HepG2 (cell line): ENCODE data around the gene SCP2D1. TPM values are rescaled to one million over a fixed set of nuclear protein-coding genes. Genes with fewer than 3 reads are reported as not detected.

Experiments used
- ATAC-seq: fragments of 200-7000 bp; cut with Tn5 transposase; 3 replicates; pipeline ENCODE4 v1.9.1; 2020; ENCODE audit warnings: mild to moderate bottlenecking, moderate library complexity
- BruUV-seq: library from RNA; stranded (reverse); fragments of 400-500 nt; replicated peaks from 2 replicates; lab custom pipeline; 2021; lab: Mats Ljungman, UMichigan
- CTCF ChIA-PET: fragments of 300-600 bp; formaldehyde crosslinking; extraction: SDS; loops from one replicate; lab custom pipeline; 2021; ENCODE audit warnings: low total read pairs, inconsistent platforms, low intra/inter-chr PET ratio; lab: Yijun Ruan, JAX
- POLR2A ChIA-PET: fragments of 350-600 bp; sonication (Branson Sonifier 250); formaldehyde crosslinking; loops from one replicate; lab custom pipeline; 2020; ENCODE audit warnings: antibody characterized with exemption, inconsistent platforms; lab: Yijun Ruan, JAX
- DNase-seq: peaks from one replicate; pipeline ENCODE4 v3.0.0-alpha.2; 2015; ENCODE audit warnings: low spot score
- FAIRE-seq: peaks from 3 replicates; lab custom pipeline; 2011; peaks lifted over from hg19 to GRCh38; lab: Jason Lieb, UNC
- H2AFZ ChIP-seq: one replicate; pipeline ENCODE4 v1.6.1; 2011; ENCODE audit warnings: low read length, inconsistent platforms
- H3K27ac ChIP-seq: fragments of 300-600 bp; 3 replicates; pipeline ENCODE4 v1.8.0; 2011; ENCODE audit warnings: mixed run types, mild to moderate bottlenecking, mixed read lengths, low read length, inconsistent platforms; ENCODE audit not compliant: insufficient read depth; ENCODE audit errors: extremely low read length
- H3K27me3 ChIP-seq, 2 experiments: fragments of 200-600 bp in 1 of 2; 2 replicates in 1 of 2; 3 replicates in 1 of 2; pipeline versions ENCODE4 v1.6.0 to v1.8.0; 2011; ENCODE audit warnings: low read length in 2 of 2, mild to moderate bottlenecking in 2 of 2, moderate library complexity in 2 of 2, inconsistent platforms in 1 of 2; ENCODE audit not compliant: insufficient read depth in 2 of 2, control insufficient read depth in 1 of 2
- H3K36me3 ChIP-seq, 2 experiments: fragments of 200-600 bp in 1 of 2; replicated peaks in 1 of 2; 2 replicates in 1 of 2; 3 replicates in 1 of 2; pipeline versions ENCODE4 v1.5.1 to v1.8.0; 2011; ENCODE audit warnings: low read length in 2 of 2, inconsistent platforms in 1 of 2; ENCODE audit not compliant: insufficient read depth in 2 of 2, control insufficient read depth in 1 of 2
- H3K4me1 ChIP-seq: 2 replicates; pipeline ENCODE4 v1.5.1; 2012; ENCODE audit warnings: low read length, inconsistent platforms; ENCODE audit not compliant: insufficient read depth
- H3K4me2 ChIP-seq: 2 replicates; pipeline ENCODE4 v1.6.0; 2011; ENCODE audit warnings: low read depth, low read length, inconsistent platforms
- H3K4me3 ChIP-seq, 3 experiments: fragments of 200-600 bp in 1 of 3; sonication (generic), shearing (Covaris generic) in 1 of 3; replicated peaks in 1 of 3; 2 replicates each; pipeline ENCODE4 v1.5.1; 2011 to 2016; ENCODE audit warnings: low read length in 3 of 3, inconsistent platforms in 2 of 3, low read depth in 2 of 3, mild to moderate bottlenecking in 2 of 3, control low read depth in 1 of 3, mixed read lengths in 1 of 3; ENCODE audit not compliant: insufficient read depth in 1 of 3
- H3K79me2 ChIP-seq: one replicate; pipeline ENCODE4 v1.6.1; 2011; ENCODE audit warnings: low read length, inconsistent platforms; ENCODE audit not compliant: insufficient read depth
- H3K9ac ChIP-seq: 2 replicates; pipeline ENCODE4 v1.6.0; 2011; ENCODE audit warnings: mild to moderate bottlenecking, low read depth, low read length, inconsistent platforms; ENCODE audit not compliant: insufficient read depth
- H3K9me3 ChIP-seq: 2 replicates; pipeline ENCODE4 v1.5.1; 2012; ENCODE audit warnings: mild to moderate bottlenecking, low read length
- H4K20me1 ChIP-seq: 2 replicates; pipeline ENCODE4 v1.6.0; 2011; ENCODE audit warnings: inconsistent platforms, mild to moderate bottlenecking, low read length, moderate library complexity; ENCODE audit not compliant: insufficient read depth
- ESRRA ChIP-seq: sonication (generic); formaldehyde crosslinking; IDR thresholded peaks from 2 replicates; pipeline ENCODE4 v1.5.1; 2020; ENCODE audit warnings: mild to moderate bottlenecking, low read depth, missing genetic modification reagents
- FOXJ3 ChIP-seq: sonication (generic); formaldehyde crosslinking; IDR thresholded peaks from 2 replicates; pipeline ENCODE4 v1.4.0; 2020; ENCODE audit warnings: missing genetic modification reagents, mild to moderate bottlenecking, borderline replicate concordance
- IRF2 ChIP-seq: IDR thresholded peaks from 2 replicates; pipeline ENCODE4 v1.6.1; 2018; ENCODE audit warnings: missing genetic modification reagents, missing compliant biosample characterization
- KAT8 ChIP-seq: IDR thresholded peaks from 2 replicates; pipeline ENCODE4 v1.6.1; 2016; ENCODE audit warnings: missing genetic modification reagents, missing compliant biosample characterization
- KDM1A ChIP-seq: IDR thresholded peaks from 2 replicates; pipeline ENCODE4 v1.6.1; 2016; ENCODE audit warnings: missing compliant biosample characterization
- KLF12 ChIP-seq: sonication (generic); formaldehyde crosslinking; IDR thresholded peaks from 2 replicates; pipeline ENCODE4 v1.4.0; 2020; ENCODE audit warnings: missing genetic modification reagents, borderline replicate concordance
- NONO ChIP-seq, 2 experiments: fragments of 450-650 bp in 1 of 2; sonication (generic) in 1 of 2; formaldehyde crosslinking in 1 of 2; IDR thresholded peaks in 1 of 2; conservative IDR thresholded peaks in 1 of 2; 2 replicates each; pipeline versions ENCODE4 v1.6.1 to v1.8.0; 2017 to 2022; ENCODE audit warnings: mild to moderate bottlenecking in 1 of 2, missing genetic modification reagents in 1 of 2, moderate library complexity in 1 of 2
- NR1H2 ChIP-seq: sonication (generic); formaldehyde crosslinking; IDR thresholded peaks from 2 replicates; pipeline ENCODE4 v1.8.1; 2022; ENCODE audit warnings: low read depth, missing genetic modification reagents, borderline replicate concordance
- STAG1 ChIP-seq: sonication (generic); formaldehyde crosslinking; IDR thresholded peaks from 2 replicates; pipeline ENCODE4 v1.4.0; 2020; ENCODE audit warnings: missing genetic modification reagents
- ZNF235 ChIP-seq: sonication (generic); formaldehyde crosslinking; IDR thresholded peaks from 2 replicates; pipeline ENCODE4 v1.8.1; 2023; ENCODE audit warnings: mild to moderate bottlenecking, missing genetic modification reagents, borderline replicate concordance
- ZNF430 ChIP-seq: sonication (generic); formaldehyde crosslinking; IDR thresholded peaks from 2 replicates; pipeline ENCODE4 v1.9.0; 2021; ENCODE audit warnings: mild to moderate bottlenecking, missing genetic modification reagents
- ZNF607 ChIP-seq: sonication (generic); formaldehyde crosslinking; IDR thresholded peaks from 2 replicates; pipeline ENCODE4 v1.5.1; 2020; ENCODE audit warnings: missing genetic modification reagents, mild to moderate bottlenecking, borderline replicate concordance
- ZNF672 ChIP-seq: sonication (generic); formaldehyde crosslinking; IDR thresholded peaks from 2 replicates; pipeline ENCODE4 v1.8.1; 2022; ENCODE audit warnings: missing genetic modification reagents
- ZNF775 ChIP-seq: sonication (generic); formaldehyde crosslinking; IDR thresholded peaks from 2 replicates; pipeline ENCODE4 v1.4.0; 2020; ENCODE audit warnings: missing genetic modification reagents, mild to moderate bottlenecking, moderate library complexity, borderline replicate concordance
- ZNF816 ChIP-seq: sonication (generic); formaldehyde crosslinking; IDR thresholded peaks from 2 replicates; pipeline ENCODE4 v1.8.0; 2022; ENCODE audit warnings: missing genetic modification reagents, mild to moderate bottlenecking, borderline replicate concordance
- WGBS: methylation state at CpG from one replicate; pipeline ENCODE4 v1.1.6; 2017; ENCODE audit warnings: low lambda C conversion rate; 5-methylcytosine and 5-hydroxymethylcytosine counted together
- in situ Hi-C: cut with HindIII; loops from 2 replicates; pipeline ENCODE4 v1.10.0; 2017; ENCODE audit warnings: low pct_unique_long_range_greater_than_20kb; ENCODE audit not compliant: extremely low pct_ligation_motif_present
- intact Hi-C: fragments of 100-400 bp; cut with micrococcal nuclease; formaldehyde crosslinking; loops from one replicate; pipeline ENCODE4 v1.10.0; 2022; ENCODE audit not compliant: unreplicated experiment
- polyA plus RNA-seq, 8 experiments: library from polyadenylated mRNA; depleted of rRNA in 3 of 8; stranded (reverse) in 7 of 8; unstranded in 1 of 8; fragments of >200 nt; fragmentation: Illumina TruSeq in 4 of 8; extraction: Trizol in 4 of 8; gene quantifications; 2 replicates each; pipeline versions ENCODE4 v1.2.1 to v1.2.3, GENCODE V29; 2011 to 2016; ENCODE audit warnings: low read depth in 4 of 8, missing spikeins in 1 of 8, mixed read lengths in 1 of 8; ENCODE audit not compliant: insufficient read depth in 1 of 8
- total RNA-seq, 5 experiments: library from RNA; depleted of rRNA; stranded (reverse); fragments of >200 nt; fragmentation: Illumina TruSeq; extraction: Trizol; gene quantifications; 2 replicates each; pipeline ENCODE4 v1.2.3, GENCODE V29; 2016; ENCODE audit warnings: low read depth in 1 of 5
- TF ChIP-seq, protein P1 (sequence below): sonication (generic); formaldehyde crosslinking; IDR thresholded peaks from 2 replicates; pipeline ENCODE4 v1.4.0; 2020; ENCODE audit warnings: missing genetic modification reagents, borderline replicate concordance

Gene SCP2D1
- total and polyA plus RNA-seq, 2 of the 13 experiments (the other 11 are each of a cell fraction or from before 2014, with no cell fraction given), result not detected

DNA sequence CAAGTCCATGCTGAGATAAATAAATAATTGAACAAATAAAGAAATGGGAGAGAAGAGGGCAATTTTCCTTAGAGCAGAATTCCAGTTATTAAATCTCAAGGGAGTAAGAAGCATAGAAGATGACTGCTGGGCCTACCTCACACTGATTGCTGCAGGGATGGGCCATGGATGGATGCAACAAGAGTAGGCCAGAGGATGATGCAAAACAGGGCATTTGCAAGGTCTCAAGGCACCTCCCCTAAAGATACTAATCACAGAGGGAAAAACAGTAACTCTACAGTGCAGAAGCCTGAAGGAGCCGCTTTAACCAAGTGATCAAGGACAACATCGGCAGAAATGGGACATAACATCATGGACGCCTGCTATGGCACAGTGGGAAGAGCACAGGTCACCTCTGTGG, 1.7 kb upstream of the SCP2D1 start:
- no peak overlapping the region for H2AFZ ChIP-seq
- DNase-seq, result no peak
- H3K9me3 ChIP-seq, result no peaks in the 10 kb centered on the region
- no peak for ATAC-seq
- H3K9ac ChIP-seq, result no peak overlapping the region
- POLR2A ChIA-PET, result no interaction called here
- H3K27me3 ChIP-seq, result peaks cover 1 to 13% of the 10 kb centered on the region in 2 experiments; a peak in 1 of 5 replicates
- H3K4me1 ChIP-seq, result no peaks in the 10 kb centered on the region
- no peak overlapping the region for H3K4me2 ChIP-seq
- in situ Hi-C loops, result no loop called here
- H3K4me3 ChIP-seq, result no peak overlapping the region
- 3% methylated on average over 3 of the region's 3 CpGs for WGBS
- no peaks in the 10 kb centered on the region for H3K79me2 ChIP-seq
- TF ChIP-seq KDM1A (CRISPR knock-in tag) (no peak), IRF2 (CRISPR knock-in tag) (no peak), STAG1 (CRISPR knock-in tag) (no peak), KLF12 (no peak), ZNF607 (CRISPR knock-in tag) (no peak), NONO (IDR thresholded peaks at IDR 0.05) (no peak), NONO (CRISPR knock-in tag; conservative IDR thresholded peaks at IDR 0.05) (no peak), ESRRA (no peak), ZNF816 (CRISPR knock-in tag) (no peak)
- no peaks in the 10 kb centered on the region for H4K20me1 ChIP-seq
- intact Hi-C loops, result no loop called here
- FAIRE-seq, result no peak
- H3K36me3 ChIP-seq, result no peaks in the 10 kb centered on the region
- no TSS peak for BruUV-seq
- no peak overlapping the region for H3K27ac ChIP-seq
- CTCF ChIA-PET, result no interaction called here

DNA sequence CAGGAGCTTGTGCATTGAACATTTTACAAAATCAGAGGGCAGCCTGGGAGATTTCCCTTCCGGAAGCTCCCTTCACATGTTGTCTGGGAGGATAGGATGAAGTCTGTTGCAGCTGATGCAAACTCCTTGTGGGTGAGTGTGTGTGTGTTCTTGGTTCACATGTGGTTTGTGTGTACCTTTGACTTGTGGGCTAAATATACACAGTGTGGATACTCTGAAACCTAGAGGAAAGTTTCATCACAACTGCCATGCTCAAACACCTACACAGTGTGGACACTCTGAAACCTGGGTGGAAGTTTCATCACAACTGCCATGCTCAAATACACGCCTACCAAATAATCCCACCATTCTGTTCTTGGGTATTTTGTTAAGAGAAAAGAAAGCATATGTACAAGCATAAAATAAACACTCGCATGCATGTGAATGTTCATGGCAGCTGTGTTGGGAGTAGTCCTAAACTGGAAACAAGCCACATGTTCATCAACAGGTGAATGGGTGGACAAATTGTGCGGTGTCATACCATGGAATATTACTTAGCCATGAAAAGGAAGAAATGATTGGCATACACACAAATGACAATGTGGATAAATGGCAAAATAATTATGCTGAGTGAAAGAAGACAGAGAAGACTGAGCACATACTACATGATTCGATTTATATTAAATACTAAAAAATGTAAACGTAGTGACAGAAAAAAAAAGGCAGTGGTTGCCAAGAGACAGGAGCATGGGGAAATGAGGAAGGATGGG, 1.8 kb downstream of the SCP2D1 start:
- in situ Hi-C loops, result no loop called here
- TF ChIP-seq, protein P1, sequence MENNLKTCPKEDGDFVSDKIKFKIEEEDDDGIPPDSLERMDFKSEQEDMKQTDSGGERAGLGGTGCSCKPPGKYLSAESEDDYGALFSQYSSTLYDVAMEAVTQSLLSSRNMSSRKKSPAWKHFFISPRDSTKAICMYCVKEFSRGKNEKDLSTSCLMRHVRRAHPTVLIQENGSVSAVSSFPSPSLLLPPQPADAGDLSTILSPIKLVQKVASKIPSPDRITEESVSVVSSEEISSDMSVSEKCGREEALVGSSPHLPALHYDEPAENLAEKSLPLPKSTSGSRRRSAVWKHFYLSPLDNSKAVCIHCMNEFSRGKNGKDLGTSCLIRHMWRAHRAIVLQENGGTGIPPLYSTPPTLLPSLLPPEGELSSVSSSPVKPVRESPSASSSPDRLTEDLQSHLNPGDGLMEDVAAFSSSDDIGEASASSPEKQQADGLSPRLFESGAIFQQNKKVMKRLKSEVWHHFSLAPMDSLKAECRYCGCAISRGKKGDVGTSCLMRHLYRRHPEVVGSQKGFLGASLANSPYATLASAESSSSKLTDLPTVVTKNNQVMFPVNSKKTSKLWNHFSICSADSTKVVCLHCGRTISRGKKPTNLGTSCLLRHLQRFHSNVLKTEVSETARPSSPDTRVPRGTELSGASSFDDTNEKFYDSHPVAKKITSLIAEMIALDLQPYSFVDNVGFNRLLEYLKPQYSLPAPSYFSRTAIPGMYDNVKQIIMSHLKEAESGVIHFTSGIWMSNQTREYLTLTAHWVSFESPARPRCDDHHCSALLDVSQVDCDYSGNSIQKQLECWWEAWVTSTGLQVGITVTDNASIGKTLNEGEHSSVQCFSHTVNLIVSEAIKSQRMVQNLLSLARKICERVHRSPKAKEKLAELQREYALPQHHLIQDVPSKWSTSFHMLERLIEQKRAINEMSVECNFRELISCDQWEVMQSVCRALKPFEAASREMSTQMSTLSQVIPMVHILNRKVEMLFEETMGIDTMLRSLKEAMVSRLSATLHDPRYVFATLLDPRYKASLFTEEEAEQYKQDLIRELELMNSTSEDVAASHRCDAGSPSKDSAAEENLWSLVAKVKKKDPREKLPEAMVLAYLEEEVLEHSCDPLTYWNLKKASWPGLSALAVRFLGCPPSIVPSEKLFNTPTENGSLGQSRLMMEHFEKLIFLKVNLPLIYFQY, result no peak
- TF ChIP-seq ZNF672 (CRISPR knock-in tag), result no peak
- no peak for TF ChIP-seq ZNF775 (CRISPR knock-in tag)
- no peak for TF ChIP-seq NR1H2 (CRISPR knock-in tag)
- no peak for TF ChIP-seq KAT8 (CRISPR knock-in tag)
- no peak for TF ChIP-seq ZNF430 (CRISPR knock-in tag)
- no peak for TF ChIP-seq FOXJ3 (CRISPR knock-in tag)
- TF ChIP-seq ZNF235, result no peak

More for the DNA sequence above, 1.8 kb downstream of the SCP2D1 start:
- 25% methylated on average over 6 of the region's 6 CpGs for WGBS
- no peak overlapping the region for H3K27ac ChIP-seq
- no TSS peak for BruUV-seq
- no peak overlapping the region for H3K4me3 ChIP-seq
- no peak for FAIRE-seq
- H3K36me3 ChIP-seq, result no peaks in the 10 kb centered on the region
- no peak for DNase-seq
- no peak overlapping the region for H3K9ac ChIP-seq
- POLR2A ChIA-PET, result no interaction called here
- no peaks in the 10 kb centered on the region for H3K79me2 ChIP-seq
- no peaks in the 10 kb centered on the region for H3K4me1 ChIP-seq
- CTCF ChIA-PET, result no interaction called here
- no peak overlapping the region for H3K4me2 ChIP-seq
- H3K27me3 ChIP-seq, result peaks cover 1 to 22% of the 10 kb centered on the region in 2 experiments; a peak in 2 of 5 replicates
- H3K9me3 ChIP-seq, result no peaks in the 10 kb centered on the region
- no peak for ATAC-seq
- H2AFZ ChIP-seq, result no peak overlapping the region
- H4K20me1 ChIP-seq, result no peaks in the 10 kb centered on the region
- intact Hi-C loops, result no loop called here
